Esophagus muscularis mucosa (tissue), 4 donors: Measurements from ENCODE around the gene GPBP1. TPM values are rescaled to one million over a fixed set of nuclear protein-coding genes. Genes with fewer than 3 reads are reported as not detected.

ENCODE experiments used
- DNase-seq: peaks from one replicate; pipeline ENCODE4 v3.0.0-alpha.2; 2017; ENCODE audit errors: extremely low spot score
- H3K27ac ChIP-seq, 4 donors: fragments of 200-600 bp; sonication (generic); replicated peaks in 1 of 4; 1 replicate in 3 of 4; 2 replicates in 1 of 4; pipeline ENCODE4 v1.5.1; 2016 to 2019; ENCODE audit warnings: mild to moderate bottlenecking in 1 of 4
- H3K27me3 ChIP-seq, 4 donors: fragments of 200-600 bp; sonication (generic); one replicate each; pipeline versions ENCODE4 v1.5.1 to v1.6.0; 2016 to 2019
- H3K36me3 ChIP-seq, 4 donors: fragments of 200-600 bp; sonication (generic); one replicate each; pipeline ENCODE4 v1.5.1; 2016 to 2019
- H3K4me1 ChIP-seq, 4 donors: fragments of 200-600 bp; sonication (generic); one replicate each; pipeline ENCODE4 v1.5.1; 2016 to 2019
- H3K4me3 ChIP-seq, 4 donors: fragments of 200-600 bp; sonication (generic); 1 replicate in 2 of 4; 2 replicates in 2 of 4; pipeline ENCODE4 v1.5.1; 2016 to 2019; ENCODE audit warnings: mild to moderate bottlenecking in 4 of 4, moderate library complexity in 1 of 4
- H3K9me3 ChIP-seq, 4 donors: fragments of 200-600 bp; sonication (generic); 1 replicate in 3 of 4; 2 replicates in 1 of 4; pipeline ENCODE4 v1.5.1; 2016 to 2019
- CTCF ChIP-seq, 3 experiments: fragments of 200-600 bp in 2 of 3; fragments of 450-650 bp in 1 of 3; sonication (generic) in 2 of 3; IDR thresholded peaks; one replicate each; pipeline ENCODE4 v1.5.1; 2017 to 2019; ENCODE audit warnings: antibody characterized with exemption in 3 of 3, mild to moderate bottlenecking in 2 of 3, moderate library complexity in 1 of 3
- EP300 ChIP-seq: sonication (generic); formaldehyde crosslinking; IDR thresholded peaks from one replicate; pipeline ENCODE4 v1.6.1; 2017; ENCODE audit warnings: antibody characterized with exemption
- POLR2A ChIP-seq: fragments of 450-650 bp; IDR thresholded peaks from one replicate; pipeline ENCODE4 v1.6.1; 2017; ENCODE audit warnings: antibody characterized with exemption, moderate library complexity, mild to moderate bottlenecking, low read depth
- POLR2AphosphoS5 ChIP-seq, 2 donors: sonication (generic); formaldehyde crosslinking; IDR thresholded peaks; one replicate each; pipeline ENCODE4 v1.6.1; 2017; ENCODE audit warnings: antibody characterized with exemption in 2 of 2
- WGBS: methylation state at CpG from one replicate; pipeline ENCODE4 v1.1.5; 2018; 5-methylcytosine and 5-hydroxymethylcytosine counted together
- intact Hi-C: fragments of 100-400 bp; cut with DNase I; formaldehyde crosslinking; loops from one replicate; pipeline ENCODE4 v1.15.1; 2023
- total RNA-seq, 4 donors: library from RNA; depleted of rRNA; stranded (reverse); fragments of >200 nt; gene quantifications; one replicate each; pipeline versions ENCODE4 v1.1.0 to v1.2.1, GENCODE V29; 2016

GPBP1 gene
- total RNA-seq, 4 donors from 2014 or later: 41.8 to 54.0 (median 48.6) TPM

DNA sequence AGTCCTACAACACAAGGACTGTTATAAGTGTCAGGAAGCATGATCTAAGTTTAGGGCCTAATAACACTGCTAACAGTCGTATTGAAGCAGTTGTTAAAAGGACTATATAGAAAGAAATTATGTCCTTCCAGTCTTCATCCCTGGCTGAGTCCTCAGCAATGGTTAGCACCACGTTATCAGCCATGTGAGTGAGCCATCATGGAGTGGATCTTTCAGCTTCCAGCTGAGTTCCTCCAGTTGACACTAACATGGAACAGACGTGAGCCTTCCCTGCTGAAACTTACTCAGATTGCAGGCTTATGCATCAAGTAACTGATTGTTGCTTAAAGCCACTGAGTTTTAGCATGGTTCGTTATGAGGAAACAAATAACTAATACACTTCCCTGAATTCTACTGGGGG, 21.5 kb upstream of the GPBP1 start:
- TF ChIP-seq POLR2AphosphoS5 (IDR thresholded peaks at IDR 0.05): no peak
- TF ChIP-seq POLR2A: no peak
- no peak for TF ChIP-seq CTCF (IDR thresholded peaks at IDR 0.05)
- no peak for TF ChIP-seq EP300
- Histone ChIP-seq H3K27ac (no peak overlapping the region), H3K9me3 (peaks cover 0 to 4% (median under 1%) of the 10 kb centered on the region in 4 donors), H3K27me3 (no peaks in the 10 kb centered on the region), H3K36me3 (no peaks in the 10 kb centered on the region), H3K4me1 (no peaks in the 10 kb centered on the region), H3K4me3 (no peak overlapping the region)
- intact Hi-C loops: no loop called here
- WGBS: 81% methylated on average over 3 of the region's 4 CpGs
- no peak for DNase-seq

DNA sequence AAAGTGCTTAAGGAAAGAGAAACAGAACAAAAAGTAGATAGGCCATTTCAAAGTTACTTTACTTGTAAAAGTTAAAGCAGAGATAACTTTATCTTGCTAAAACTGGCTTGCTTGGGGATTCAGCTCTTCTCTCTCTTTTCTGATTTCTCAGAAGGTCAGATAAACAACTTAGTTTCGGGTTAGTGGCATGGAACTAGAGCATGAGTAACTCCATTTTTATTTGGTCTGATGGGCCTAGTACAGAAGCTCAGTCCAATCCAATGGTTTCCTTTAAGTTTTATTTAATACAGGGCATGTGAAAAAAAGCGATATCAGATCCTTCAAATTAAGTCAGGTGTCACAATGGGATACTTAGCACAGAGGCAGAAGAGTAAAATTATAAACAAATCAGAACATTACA, 18.8 kb upstream of the GPBP1 start:
- Histone ChIP-seq H3K4me3 (no peak overlapping the region), H3K36me3 (no peaks in the 10 kb centered on the region), H3K27me3 (no peaks in the 10 kb centered on the region), H3K9me3 (peaks cover 0 to 13% (median 4%) of the 10 kb centered on the region in 4 donors), H3K27ac (no peak overlapping the region), H3K4me1 (no peaks in the 10 kb centered on the region)
- DNase-seq: no peak
- 89% methylated on average over 2 of the region's 2 CpGs for WGBS
- TF ChIP-seq CTCF (IDR thresholded peaks at IDR 0.05): no peak
- TF ChIP-seq EP300: no peak
- TF ChIP-seq POLR2AphosphoS5 (IDR thresholded peaks at IDR 0.05): no peak
- no peak for TF ChIP-seq POLR2A
- intact Hi-C loops: no loop called here

- Histone ChIP-seq H3K9me3 (peaks cover 0 to 13% (median 4%) of the 10 kb centered on the region in 4 donors), H3K4me3 (no peak overlapping the region), H3K4me1 (no peaks in the 10 kb centered on the region), H3K27me3 (no peaks in the 10 kb centered on the region), H3K27ac (no peak overlapping the region), H3K36me3 (no peaks in the 10 kb centered on the region)
- 82% methylated on average over 2 of the region's 2 CpGs for WGBS
- TF ChIP-seq POLR2A: no peak
- no peak for TF ChIP-seq EP300
- DNase-seq: no peak
- intact Hi-C loops: no loop called here
Measured at GRCh38 chr5:57157131-57157530, 16.7 kb upstream of the GPBP1 start.

GRCh38 chr5:57157666-57158065, 16.2 kb upstream of the GPBP1 start:
- Histone ChIP-seq H3K27me3 (no peaks in the 10 kb centered on the region), H3K9me3 (peaks cover 0 to 13% (median 4%) of the 10 kb centered on the region in 4 donors), H3K27ac (no peak overlapping the region), H3K4me1 (no peaks in the 10 kb centered on the region), H3K36me3 (no peaks in the 10 kb centered on the region), H3K4me3 (no peak overlapping the region)
- no peak for TF ChIP-seq EP300
- TF ChIP-seq CTCF (IDR thresholded peaks at IDR 0.05): no peak
- TF ChIP-seq POLR2A: no peak
- no peak for TF ChIP-seq POLR2AphosphoS5 (IDR thresholded peaks at IDR 0.05)
- 92% methylated on average over 7 of the region's 7 CpGs for WGBS
- intact Hi-C loops: no loop called here
- no peak for DNase-seq

DNA sequence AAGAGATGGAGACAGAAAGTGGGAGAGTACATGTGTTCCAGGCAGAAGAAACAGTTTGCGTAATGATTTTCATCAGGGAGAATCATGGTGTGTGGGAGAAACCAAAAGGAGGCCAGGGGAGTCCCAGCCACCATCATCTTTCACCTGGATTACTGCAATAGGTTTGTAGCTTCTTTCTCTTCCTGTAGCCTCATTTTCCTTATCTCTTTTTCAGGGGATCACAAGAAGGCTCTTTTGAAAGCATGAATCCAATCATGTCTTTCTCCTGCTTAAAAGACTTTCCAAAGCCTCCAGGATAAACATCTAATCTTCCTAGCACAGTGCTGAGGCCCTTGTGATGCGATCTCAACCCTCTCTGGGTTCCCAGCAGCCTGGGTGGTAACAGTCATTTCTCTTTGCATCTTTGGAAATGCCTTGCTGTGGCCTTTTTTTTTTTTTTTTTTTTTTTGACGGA, 10.3 kb upstream of the GPBP1 start:
- Histone ChIP-seq H3K4me3 (no peak overlapping the region), H3K36me3 (no peaks in the 10 kb centered on the region), H3K27me3 (no peaks in the 10 kb centered on the region), H3K9me3 (no peaks in the 10 kb centered on the region), H3K4me1 (no peaks in the 10 kb centered on the region), H3K27ac (no peak overlapping the region)
- WGBS: 79% methylated on average over 3 of the region's 3 CpGs
- TF ChIP-seq POLR2A (no peak), CTCF (IDR thresholded peaks at IDR 0.05) (no peak), EP300 (no peak), POLR2AphosphoS5 (IDR thresholded peaks at IDR 0.05) (no peak)
- intact Hi-C loops: no loop called here
- no peak for DNase-seq
